ENCODE results near the gene SLX4IP. TPM values are rescaled to one million over a fixed set of nuclear protein-coding genes. Genes with fewer than 3 reads are reported as not detected.

SLX4IP gene
- total RNA-seq, 8 experiments from 2014 or later = 5.9 to 13.2 (median 7.3) TPM

- no peak for ATAC-seq (replicated peaks in 6 of 8)
- Histone ChIP-seq H3K4me1 (replicated peaks in 1 of 2) (peaks cover 26 to 27% of the 10 kb centered on the region in 2 donors), H3K4me3 (no peak overlapping the region), H3K27ac (no peak overlapping the region)
- 45 to 100% (median 82%) methylated on average over 1 of the region's 1 CpG; no CpG with 5 or more reads in 1 of the 10 experiments for WGBS, 10 experiments
- in situ Hi-C loops (cut with MboI; ENCODE audit: low pct_unique_long_range_greater_than_20kb in 2 of 9, low sequenced_read_pairs in 9 of 9, unreplicated experiment in 9 of 9) = no loop called here
Measured at GRCh38 chr20:10521836-10522235, 86.7 kb downstream of the SLX4IP start.

GRCh38 chr20:10522328-10522727 lies 87.2 kb downstream of the SLX4IP start:
- 76 to 100% (median 92%) methylated on average over 1 to 8 of the region's 8 CpGs for whole genome bisulfite sequencing, 10 experiments
- no peak overlapping the region for H3K4me3 ChIP-seq
- H3K4me1 ChIP-seq (replicated peaks in 1 of 2) = peaks cover 26 to 27% of the 10 kb centered on the region in 2 donors
- ATAC-seq (replicated peaks in 6 of 8) = no peak
- H3K27ac ChIP-seq = no peak overlapping the region
- in situ Hi-C loops (cut with MboI; ENCODE audit: low pct_unique_long_range_greater_than_20kb in 2 of 9, low sequenced_read_pairs in 9 of 9, unreplicated experiment in 9 of 9) = no loop called here

- Histone ChIP-seq H3K27ac (no peak overlapping the region), H3K4me3 (no peak overlapping the region), H3K4me1 (replicated peaks in 1 of 2) (peaks cover 26 to 27% of the 10 kb centered on the region in 2 donors)
- in situ Hi-C loops (cut with MboI; ENCODE audit: low pct_unique_long_range_greater_than_20kb in 2 of 9, low sequenced_read_pairs in 9 of 9, unreplicated experiment in 9 of 9) = no loop called here
- WGBS, 10 experiments = 28 to 100% (median 83%) methylated on average over 1 to 5 of the region's 5 CpGs; no CpG with 5 or more reads in 1 of the 10 experiments
- peak in 1 of 8 experiments; percentile 58 for ATAC-seq (replicated peaks in 6 of 8)
Measured at GRCh38 chr20:10523443-10523842, 88.3 kb downstream of the SLX4IP start.

- peaks cover 26 to 27% of the 10 kb centered on the region in 2 donors for H3K4me1 ChIP-seq (replicated peaks in 1 of 2)
- peak overlapping the region; percentile 29 to 48 for H3K27ac ChIP-seq
- H3K4me3 ChIP-seq = no peak overlapping the region
- in situ Hi-C loops (cut with MboI; ENCODE audit: low pct_unique_long_range_greater_than_20kb in 2 of 9, low sequenced_read_pairs in 9 of 9, unreplicated experiment in 9 of 9) = no loop called here
- 22 to 78% (median 62%) methylated on average over 2 to 7 of the region's 10 CpGs; no CpG with 5 or more reads in 4 of the 10 experiments for WGBS, 10 experiments
- ATAC-seq (replicated peaks in 6 of 8) = peak in 6 of 8 experiments; percentile 18 to 95 (median 90)
Measured at GRCh38 chr20:10524034-10524476, 89.0 kb downstream of the SLX4IP start.

GRCh38 chr20:10524643-10525042 lies 89.5 kb downstream of the SLX4IP start:
- H3K27ac ChIP-seq = no peak overlapping the region
- 44 to 100% (median 83%) methylated on average over 1 to 4 of the region's 4 CpGs; no CpG with 5 or more reads in 1 of the 10 experiments for WGBS, 10 experiments
- H3K4me3 ChIP-seq = no peak overlapping the region
- in situ Hi-C loops (cut with MboI; ENCODE audit: low pct_unique_long_range_greater_than_20kb in 2 of 9, low sequenced_read_pairs in 9 of 9, unreplicated experiment in 9 of 9) = no loop called here
- peaks cover 26 to 27% of the 10 kb centered on the region in 2 donors for H3K4me1 ChIP-seq (replicated peaks in 1 of 2)
- peak in 5 of 8 experiments; percentile 10 to 21 (median 18) for ATAC-seq (replicated peaks in 6 of 8)

- no peak for ATAC-seq (replicated peaks in 6 of 8)
- Histone ChIP-seq H3K27ac (no peak overlapping the region), H3K4me1 (replicated peaks in 1 of 2) (peaks cover 18% of the 10 kb centered on the region in 2 donors), H3K4me3 (no peak overlapping the region)
- in situ Hi-C loops (cut with MboI; ENCODE audit: low pct_unique_long_range_greater_than_20kb in 2 of 9, low sequenced_read_pairs in 9 of 9, unreplicated experiment in 9 of 9) = no loop called here
- WGBS, 10 experiments = 60 to 100% (median 93%) methylated on average over 1 to 3 of the region's 3 CpGs; no CpG with 5 or more reads in 1 of the 10 experiments
Measured at GRCh38 chr20:10527781-10528180, 92.7 kb downstream of the SLX4IP start.

GRCh38 chr20:10530883-10531282 lies 95.8 kb downstream of the SLX4IP start:
- ATAC-seq (replicated peaks in 6 of 8) = no peak
- in situ Hi-C loops (cut with MboI; ENCODE audit: low pct_unique_long_range_greater_than_20kb in 2 of 9, low sequenced_read_pairs in 9 of 9, unreplicated experiment in 9 of 9) = no loop called here
- 92 to 100% (median 100%) methylated on average over 1 to 2 of the region's 2 CpGs; no CpG with 5 or more reads in 3 of the 10 experiments for WGBS, 10 experiments
- Histone ChIP-seq H3K27ac (no peak overlapping the region), H3K4me3 (no peak overlapping the region), H3K4me1 (replicated peaks in 1 of 2) (no peaks in the 10 kb centered on the region)

GRCh38 chr20:10531848-10532247 lies 96.7 kb downstream of the SLX4IP start:
- peak in 2 of 8 experiments; percentile 39 to 70 for ATAC-seq (replicated peaks in 6 of 8)
- Histone ChIP-seq H3K4me3 (no peak overlapping the region), H3K27ac (no peak overlapping the region), H3K4me1 (replicated peaks in 1 of 2) (no peaks in the 10 kb centered on the region)
- in situ Hi-C loops (cut with MboI; ENCODE audit: low pct_unique_long_range_greater_than_20kb in 2 of 9, low sequenced_read_pairs in 9 of 9, unreplicated experiment in 9 of 9) = no loop called here
- WGBS, 10 experiments = 70 to 100% (median 84%) methylated on average over 1 to 3 of the region's 3 CpGs; no CpG with 5 or more reads in 4 of the 10 experiments

- in situ Hi-C loops (cut with MboI; ENCODE audit: low pct_unique_long_range_greater_than_20kb in 2 of 9, low sequenced_read_pairs in 9 of 9, unreplicated experiment in 9 of 9) = no loop called here
- Histone ChIP-seq H3K27ac (no peak overlapping the region), H3K4me1 (replicated peaks in 1 of 2) (no peaks in the 10 kb centered on the region), H3K4me3 (no peak overlapping the region)
- 80 to 95% (median 88%) methylated on average over 1 to 3 of the region's 3 CpGs; no CpG with 5 or more reads in 4 of the 10 experiments for WGBS, 10 experiments
- no peak for ATAC-seq (replicated peaks in 6 of 8)
Measured at GRCh38 chr20:10532361-10532760, 97.3 kb downstream of the SLX4IP start.

GRCh38 chr20:10536531-10536930 lies 101.4 kb downstream of the SLX4IP start:
- WGBS, 10 experiments = 0 to 100% (median 46%) methylated on average over 1 to 4 of the region's 4 CpGs; no CpG with 5 or more reads in 1 of the 10 experiments
- in situ Hi-C loops (cut with MboI; ENCODE audit: low pct_unique_long_range_greater_than_20kb in 2 of 9, low sequenced_read_pairs in 9 of 9, unreplicated experiment in 9 of 9) = no loop called here

GRCh38 chr20:10537850-10538480 lies 102.9 kb downstream of the SLX4IP start:
- in situ Hi-C loops (cut with MboI; ENCODE audit: low pct_unique_long_range_greater_than_20kb in 2 of 9, low sequenced_read_pairs in 9 of 9, unreplicated experiment in 9 of 9) = no loop called here
- Histone ChIP-seq H3K4me1 (replicated peaks in 1 of 2) (peaks cover 6 to 8% of the 10 kb centered on the region in 2 donors), H3K4me3 (no peak overlapping the region), H3K27ac (no peak overlapping the region)
- ATAC-seq (replicated peaks in 6 of 8) = no peak
- 75 to 100% (median 88%) methylated on average over 1 of the region's 2 CpGs; no CpG with 5 or more reads in 2 of the 10 experiments for WGBS, 10 experiments

More at GRCh38 chr20:10536531-10536930, 101.4 kb downstream of the SLX4IP start:
- peaks cover 6 to 8% of the 10 kb centered on the region in 2 donors for H3K4me1 ChIP-seq (replicated peaks in 1 of 2)
- no peak overlapping the region for H3K27ac ChIP-seq
- H3K4me3 ChIP-seq = no peak overlapping the region
- ATAC-seq (replicated peaks in 6 of 8) = peak in 1 of 8 experiments; percentile 28

GRCh38 chr20:10538768-10539167 lies 103.7 kb downstream of the SLX4IP start:
- ATAC-seq (replicated peaks in 6 of 8) = no peak
- 0 to 100% (median 57%) methylated on average over 1 of the region's 1 CpG; no CpG with 5 or more reads in 5 of the 10 experiments for WGBS, 10 experiments
- Histone ChIP-seq H3K4me3 (no peak overlapping the region), H3K4me1 (replicated peaks in 1 of 2) (peaks cover 6 to 8% of the 10 kb centered on the region in 2 donors), H3K27ac (no peak overlapping the region)
- in situ Hi-C loops (cut with MboI; ENCODE audit: low pct_unique_long_range_greater_than_20kb in 2 of 9, low sequenced_read_pairs in 9 of 9, unreplicated experiment in 9 of 9) = no loop called here

- WGBS, 10 experiments = 80 to 100% (median 87%) methylated on average over 1 to 7 of the region's 7 CpGs; no CpG with 5 or more reads in 2 of the 10 experiments
- no peak overlapping the region for H3K27ac ChIP-seq
- no peak for ATAC-seq (replicated peaks in 6 of 8)
- peaks cover 6 to 8% of the 10 kb centered on the region in 2 donors for H3K4me1 ChIP-seq (replicated peaks in 1 of 2)
- H3K4me3 ChIP-seq = no peak overlapping the region
- in situ Hi-C loops (cut with MboI; ENCODE audit: low pct_unique_long_range_greater_than_20kb in 2 of 9, low sequenced_read_pairs in 9 of 9, unreplicated experiment in 9 of 9) = no loop called here
Measured at GRCh38 chr20:10539818-10540553, 104.9 kb downstream of the SLX4IP start.
